ENCODE measurements around the gene JADE1. TPM values are rescaled to one million over a fixed set of nuclear protein-coding genes. Genes with fewer than 3 reads are reported as not detected.

JADE1 gene
- total and polyA plus RNA-seq, 7 donors = 1.8 to 45.1 (median 27.7) TPM

DNA sequence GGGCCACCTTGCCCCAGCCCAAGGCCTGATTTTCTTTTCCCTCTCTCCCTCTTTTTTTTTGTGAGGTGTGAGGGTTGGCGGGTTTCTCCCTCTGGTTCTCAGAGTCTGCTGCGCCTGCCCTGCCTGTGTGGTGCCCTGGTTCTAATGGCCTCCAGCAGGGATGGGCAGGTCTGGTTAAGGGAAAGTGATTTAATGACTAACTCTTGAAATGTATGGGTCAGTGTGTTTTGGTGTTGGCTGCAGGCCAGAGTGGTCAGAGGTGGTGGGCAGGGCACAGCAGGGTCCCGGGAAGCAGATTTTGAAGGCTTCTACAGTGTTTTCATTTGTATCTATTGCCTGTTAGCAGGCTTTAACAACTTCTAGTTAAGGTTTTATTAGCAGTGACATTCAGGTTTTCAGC, 39.0 kb downstream of the JADE1 start:
- Histone ChIP-seq H3K36me3 (peaks cover 45 to 100% (median 73%) of the 10 kb centered on the region in 4 donors), H3K4me3 (no peak overlapping the region), H3K27me3 (no peaks in the 10 kb centered on the region), H3K4me1 (peaks cover 0 to 10% (median 9%) of the 10 kb centered on the region in 4 donors), H3K27ac (no peak overlapping the region), H3K9me3 (no peaks in the 10 kb centered on the region)
- DNase-seq = no peak
- no peak for TF ChIP-seq POLR2A (IDR thresholded peaks at IDR 0.05)
- TF ChIP-seq EP300 (IDR thresholded peaks at IDR 0.05) = no peak
- no peak for TF ChIP-seq POLR2AphosphoS5 (IDR thresholded peaks at IDR 0.05)
- TF ChIP-seq CTCF (IDR thresholded peaks at IDR 0.05) = no peak
- intact Hi-C loops (cut with DNase I) = no loop called here
- WGBS, 2 donors = 95 to 98% methylated on average over 3 of the region's 3 CpGs

GRCh38 chr4:128850252-128850651, 40.8 kb downstream of the JADE1 start:
- no peak for DNase-seq
- no peaks in the 10 kb centered on the region for H3K9me3 ChIP-seq
- intact Hi-C loops (cut with DNase I) = no loop called here
- 96 to 98% methylated on average over 4 of the region's 4 CpGs for WGBS, 2 donors
- no peaks in the 10 kb centered on the region for H3K27me3 ChIP-seq
- H3K4me3 ChIP-seq = no peak overlapping the region
- peaks cover 48 to 100% (median 73%) of the 10 kb centered on the region in 4 donors for H3K36me3 ChIP-seq
- H3K27ac ChIP-seq = no peak overlapping the region
- peaks cover 0 to under 1% (median 0%) of the 10 kb centered on the region in 4 donors for H3K4me1 ChIP-seq
- TF ChIP-seq POLR2A (IDR thresholded peaks at IDR 0.05) = no peak
- no peak for TF ChIP-seq EP300 (IDR thresholded peaks at IDR 0.05)
- no peak for TF ChIP-seq POLR2AphosphoS5 (IDR thresholded peaks at IDR 0.05)
- no peak for TF ChIP-seq CTCF (IDR thresholded peaks at IDR 0.05)

- Histone ChIP-seq H3K9me3 (no peaks in the 10 kb centered on the region), H3K36me3 (peaks cover 40 to 99% (median 81%) of the 10 kb centered on the region in 4 donors), H3K4me1 (peaks cover 0 to 7% (median 5%) of the 10 kb centered on the region in 4 donors), H3K27me3 (no peaks in the 10 kb centered on the region), H3K4me3 (no peak overlapping the region), H3K27ac (no peak overlapping the region)
- intact Hi-C loops (cut with DNase I) = no loop called here
- 90 to 95% methylated on average over 5 of the region's 5 CpGs for WGBS, 2 donors
- TF ChIP-seq CTCF (IDR thresholded peaks at IDR 0.05) (no peak), POLR2A (IDR thresholded peaks at IDR 0.05) (no peak), EP300 (IDR thresholded peaks at IDR 0.05) (no peak), POLR2AphosphoS5 (IDR thresholded peaks at IDR 0.05) (no peak)
- no peak for DNase-seq
Observed at GRCh38 chr4:128853741-128854140, 44.2 kb downstream of the JADE1 start.

DNA sequence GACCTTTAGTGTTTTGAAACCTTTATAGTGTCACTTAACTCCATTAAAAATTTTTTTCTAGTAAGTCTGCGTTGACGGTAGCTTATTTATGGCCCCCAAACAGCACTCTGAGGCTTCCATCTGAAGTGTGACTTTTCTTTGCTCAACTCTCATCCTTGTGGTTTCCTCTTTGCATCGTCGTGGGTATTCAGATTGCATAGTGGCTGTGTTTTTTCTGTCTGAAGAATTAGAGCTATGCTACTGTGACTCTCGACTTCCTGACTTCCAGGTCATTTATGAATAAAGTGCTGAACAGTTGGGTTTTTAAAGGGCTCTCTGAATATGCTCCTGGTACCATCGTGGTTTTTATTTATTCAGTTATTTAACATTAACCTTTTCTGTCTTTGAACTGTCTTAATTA, 44.9 kb downstream of the JADE1 start:
- H3K27me3 ChIP-seq = no peaks in the 10 kb centered on the region
- peaks cover 0 to 14% (median 12%) of the 10 kb centered on the region in 4 donors for H3K4me1 ChIP-seq
- H3K9me3 ChIP-seq = no peaks in the 10 kb centered on the region
- TF ChIP-seq CTCF (IDR thresholded peaks at IDR 0.05) (no peak), POLR2A (IDR thresholded peaks at IDR 0.05) (no peak), EP300 (IDR thresholded peaks at IDR 0.05) (no peak), POLR2AphosphoS5 (IDR thresholded peaks at IDR 0.05) (no peak)
- peaks cover 33 to 92% (median 74%) of the 10 kb centered on the region in 4 donors for H3K36me3 ChIP-seq
- no peak overlapping the region for H3K4me3 ChIP-seq
- 33 to 69% methylated on average over 6 of the region's 6 CpGs for WGBS, 2 donors
- intact Hi-C loops (cut with DNase I) = no loop called here
- H3K27ac ChIP-seq = no peak overlapping the region
- no peak for DNase-seq

DNA sequence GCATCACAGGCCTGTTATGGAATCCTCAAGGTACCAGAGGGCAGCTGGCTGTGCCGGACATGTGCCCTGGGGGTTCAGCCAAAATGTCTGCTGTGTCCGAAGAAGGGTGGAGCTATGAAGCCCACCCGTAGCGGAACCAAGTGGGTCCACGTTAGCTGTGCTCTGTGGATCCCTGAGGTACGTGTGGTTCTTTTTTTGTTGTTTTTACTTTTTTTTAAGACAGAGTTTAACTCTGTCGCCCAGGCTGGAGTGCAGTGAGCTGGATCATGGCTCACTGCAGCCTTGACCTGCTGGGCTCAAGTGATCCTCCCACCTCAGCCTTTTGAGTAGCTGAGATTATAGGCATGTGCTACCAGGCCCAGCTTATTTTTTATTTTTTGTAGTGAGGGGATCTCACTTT, 46.1 kb downstream of the JADE1 start:
- no peak for TF ChIP-seq EP300 (IDR thresholded peaks at IDR 0.05)
- TF ChIP-seq POLR2AphosphoS5 (IDR thresholded peaks at IDR 0.05) = no peak
- TF ChIP-seq CTCF (IDR thresholded peaks at IDR 0.05) = no peak
- no peak for TF ChIP-seq POLR2A (IDR thresholded peaks at IDR 0.05)
- intact Hi-C loops (cut with DNase I) = no loop called here
- no peak for DNase-seq
- WGBS, 2 donors = 93 to 95% methylated on average over 7 of the region's 7 CpGs
- Histone ChIP-seq H3K36me3 (peaks cover 21 to 85% (median 63%) of the 10 kb centered on the region in 4 donors), H3K9me3 (no peaks in the 10 kb centered on the region), H3K27ac (no peak overlapping the region), H3K4me3 (no peak overlapping the region), H3K27me3 (no peaks in the 10 kb centered on the region), H3K4me1 (peaks cover 0 to 26% (median 23%) of the 10 kb centered on the region in 4 donors)

All from sigmoid colon (tissue), 7 donors.